ENCODE data around the gene CFAP251.

GRCh38 chr12:122001466-122002209, 83.2 kb downstream of the CFAP251 start:
- TF ChIP-seq, protein P1, sequence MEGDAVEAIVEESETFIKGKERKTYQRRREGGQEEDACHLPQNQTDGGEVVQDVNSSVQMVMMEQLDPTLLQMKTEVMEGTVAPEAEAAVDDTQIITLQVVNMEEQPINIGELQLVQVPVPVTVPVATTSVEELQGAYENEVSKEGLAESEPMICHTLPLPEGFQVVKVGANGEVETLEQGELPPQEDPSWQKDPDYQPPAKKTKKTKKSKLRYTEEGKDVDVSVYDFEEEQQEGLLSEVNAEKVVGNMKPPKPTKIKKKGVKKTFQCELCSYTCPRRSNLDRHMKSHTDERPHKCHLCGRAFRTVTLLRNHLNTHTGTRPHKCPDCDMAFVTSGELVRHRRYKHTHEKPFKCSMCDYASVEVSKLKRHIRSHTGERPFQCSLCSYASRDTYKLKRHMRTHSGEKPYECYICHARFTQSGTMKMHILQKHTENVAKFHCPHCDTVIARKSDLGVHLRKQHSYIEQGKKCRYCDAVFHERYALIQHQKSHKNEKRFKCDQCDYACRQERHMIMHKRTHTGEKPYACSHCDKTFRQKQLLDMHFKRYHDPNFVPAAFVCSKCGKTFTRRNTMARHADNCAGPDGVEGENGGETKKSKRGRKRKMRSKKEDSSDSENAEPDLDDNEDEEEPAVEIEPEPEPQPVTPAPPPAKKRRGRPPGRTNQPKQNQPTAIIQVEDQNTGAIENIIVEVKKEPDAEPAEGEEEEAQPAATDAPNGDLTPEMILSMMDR (IDR thresholded peaks at IDR 0.05) = no peak
- TF ChIP-seq POLR2A (IDR thresholded peaks at IDR 0.05) = no peak

Measured in esophagus squamous epithelium (tissue), 4 donors.